Upper lobe of left lung (tissue), 6 donors: ENCODE results near the gene SP140. TPM values are rescaled to one million over a fixed set of nuclear protein-coding genes. Genes with fewer than 3 reads are reported as not detected.
"Not testable (repeated sequence)": the region's sequence is repeated elsewhere in the genome, so short reads cannot be mapped to it uniquely, and the experiment has no call there.

Experiments used
- ATAC-seq, 2 donors: fragments of 200-7000 bp; cut with Tn5 transposase; one replicate each; pipeline ENCODE4 v1.9.1; 2022; ENCODE audit warnings: mild to moderate bottlenecking in 2 of 2, moderate library complexity in 2 of 2; ENCODE audit not compliant: low FRiP score in 2 of 2
- DNase-seq, 2 donors: peaks; one replicate each; pipeline ENCODE4 v3.0.0-alpha.2; 2019 to 2020
- H3K27ac ChIP-seq, 4 donors: fragments of 200-600 bp; sonication (generic); one replicate each; pipeline ENCODE4 v1.5.1; 2016 to 2019
- H3K27me3 ChIP-seq, 4 donors: fragments of 200-600 bp; sonication (generic); one replicate each; pipeline ENCODE4 v1.5.1; 2017 to 2019
- H3K36me3 ChIP-seq, 4 donors: fragments of 200-600 bp; sonication (generic); one replicate each; pipeline ENCODE4 v1.5.1; 2016 to 2019
- H3K4me1 ChIP-seq, 4 donors: fragments of 200-600 bp; sonication (generic); one replicate each; pipeline ENCODE4 v1.5.1; 2018 to 2019
- H3K4me3 ChIP-seq, 4 donors: fragments of 200-600 bp; sonication (generic); one replicate each; pipeline ENCODE4 v1.5.1; 2017 to 2019; ENCODE audit warnings: mild to moderate bottlenecking in 2 of 4, moderate library complexity in 1 of 4
- H3K9me3 ChIP-seq, 4 donors: fragments of 200-600 bp; sonication (generic); one replicate each; pipeline ENCODE4 v1.5.1; 2018 to 2019
- EP300 ChIP-seq, 4 donors: sonication (generic); formaldehyde crosslinking; IDR thresholded peaks; one replicate each; pipeline ENCODE4 v1.5.1; 2017; ENCODE audit warnings: antibody characterized with exemption in 4 of 4, control low read depth in 2 of 4
- POLR2A ChIP-seq, 4 donors: fragments of 450-650 bp; IDR thresholded peaks; one replicate each; pipeline ENCODE4 v1.5.1; 2016 to 2017; ENCODE audit warnings: antibody characterized with exemption in 4 of 4, mild to moderate bottlenecking in 2 of 4
- POLR2AphosphoS5 ChIP-seq, 2 donors: sonication (generic); formaldehyde crosslinking; IDR thresholded peaks; one replicate each; pipeline ENCODE4 v1.5.1; 2017; ENCODE audit warnings: antibody characterized with exemption in 2 of 2
- WGBS, 2 donors: methylation state at CpG; one replicate each; pipeline ENCODE4 v1.1.5; 2017 to 2018; 5-methylcytosine and 5-hydroxymethylcytosine counted together
- total RNA-seq, 6 donors: library from RNA; depleted of rRNA in 4 of 6; stranded (reverse); fragments of >200 nt in 4 of 6; gene quantifications; one replicate each; pipeline versions ENCODE4 v1.1.0 to v1.2.1, GENCODE V29; 2016 to 2021
- TF ChIP-seq, protein P1 (sequence below), 6 experiments: fragments of 450-650 bp in 4 of 6; fragments of 200-600 bp in 2 of 6; sonication (generic) in 2 of 6; IDR thresholded peaks; one replicate each; pipeline ENCODE4 v1.5.1; 2016 to 2019; ENCODE audit warnings: antibody characterized with exemption in 6 of 6
- donor health status: DM: no; HTN: no; CAD: no; lungs with moderate emphysema.
- donor health status: DM: no; HTN: yes; CAD: no; lungs with severe emphysema.

SP140 gene
- total RNA-seq, 6 donors from 2014 or later, result 5.1 to 15.7 (median 9.7) TPM

DNA sequence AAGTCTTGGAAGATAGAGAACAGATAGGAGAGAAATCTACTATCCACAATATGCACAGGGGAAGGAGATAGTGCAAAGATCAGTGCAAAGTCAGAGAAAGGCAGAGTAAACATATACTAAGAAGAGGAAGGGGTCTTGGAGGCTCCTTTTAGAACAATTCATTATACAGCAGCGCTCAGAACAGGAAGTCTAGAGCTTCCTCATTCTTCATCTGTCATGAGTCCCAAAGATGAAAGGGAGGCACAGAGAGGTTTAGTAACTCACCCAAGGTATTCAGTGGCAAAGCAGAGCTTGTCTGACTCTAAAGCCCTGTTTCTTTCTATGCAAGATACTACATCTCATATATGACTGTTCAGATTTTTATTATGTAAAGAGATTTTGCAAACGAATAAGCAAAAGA lies 7.1 kb upstream of the SP140 start:
- H3K4me3 ChIP-seq, result peak overlapping the region in 2 of 4 donors; percentile 72 to 73
- H3K27me3 ChIP-seq, result no peaks in the 10 kb centered on the region
- H3K9me3 ChIP-seq, result no peaks in the 10 kb centered on the region
- H3K27ac ChIP-seq, result peak overlapping the region; percentile 30 to 90 (median 84)
- H3K36me3 ChIP-seq, result peaks cover 4 to 32% (median 24%) of the 10 kb centered on the region in 4 donors
- TF ChIP-seq POLR2A (IDR thresholded peaks at IDR 0.05) (no peak), EP300 (IDR thresholded peaks at IDR 0.05) (no peak), POLR2AphosphoS5 (IDR thresholded peaks at IDR 0.05) (no peak)
- TF ChIP-seq, protein P1, sequence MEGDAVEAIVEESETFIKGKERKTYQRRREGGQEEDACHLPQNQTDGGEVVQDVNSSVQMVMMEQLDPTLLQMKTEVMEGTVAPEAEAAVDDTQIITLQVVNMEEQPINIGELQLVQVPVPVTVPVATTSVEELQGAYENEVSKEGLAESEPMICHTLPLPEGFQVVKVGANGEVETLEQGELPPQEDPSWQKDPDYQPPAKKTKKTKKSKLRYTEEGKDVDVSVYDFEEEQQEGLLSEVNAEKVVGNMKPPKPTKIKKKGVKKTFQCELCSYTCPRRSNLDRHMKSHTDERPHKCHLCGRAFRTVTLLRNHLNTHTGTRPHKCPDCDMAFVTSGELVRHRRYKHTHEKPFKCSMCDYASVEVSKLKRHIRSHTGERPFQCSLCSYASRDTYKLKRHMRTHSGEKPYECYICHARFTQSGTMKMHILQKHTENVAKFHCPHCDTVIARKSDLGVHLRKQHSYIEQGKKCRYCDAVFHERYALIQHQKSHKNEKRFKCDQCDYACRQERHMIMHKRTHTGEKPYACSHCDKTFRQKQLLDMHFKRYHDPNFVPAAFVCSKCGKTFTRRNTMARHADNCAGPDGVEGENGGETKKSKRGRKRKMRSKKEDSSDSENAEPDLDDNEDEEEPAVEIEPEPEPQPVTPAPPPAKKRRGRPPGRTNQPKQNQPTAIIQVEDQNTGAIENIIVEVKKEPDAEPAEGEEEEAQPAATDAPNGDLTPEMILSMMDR (IDR thresholded peaks at IDR 0.05), result no peak
- DNase-seq (no peak), ATAC-seq (peak in 1 of 2 donors; percentile 53)
- WGBS, 2 donors, result 33 to 34% methylated on average over 2 of the region's 2 CpGs
- H3K4me1 ChIP-seq, result peaks cover 22 to 33% (median 29%) of the 10 kb centered on the region in 4 donors

DNA sequence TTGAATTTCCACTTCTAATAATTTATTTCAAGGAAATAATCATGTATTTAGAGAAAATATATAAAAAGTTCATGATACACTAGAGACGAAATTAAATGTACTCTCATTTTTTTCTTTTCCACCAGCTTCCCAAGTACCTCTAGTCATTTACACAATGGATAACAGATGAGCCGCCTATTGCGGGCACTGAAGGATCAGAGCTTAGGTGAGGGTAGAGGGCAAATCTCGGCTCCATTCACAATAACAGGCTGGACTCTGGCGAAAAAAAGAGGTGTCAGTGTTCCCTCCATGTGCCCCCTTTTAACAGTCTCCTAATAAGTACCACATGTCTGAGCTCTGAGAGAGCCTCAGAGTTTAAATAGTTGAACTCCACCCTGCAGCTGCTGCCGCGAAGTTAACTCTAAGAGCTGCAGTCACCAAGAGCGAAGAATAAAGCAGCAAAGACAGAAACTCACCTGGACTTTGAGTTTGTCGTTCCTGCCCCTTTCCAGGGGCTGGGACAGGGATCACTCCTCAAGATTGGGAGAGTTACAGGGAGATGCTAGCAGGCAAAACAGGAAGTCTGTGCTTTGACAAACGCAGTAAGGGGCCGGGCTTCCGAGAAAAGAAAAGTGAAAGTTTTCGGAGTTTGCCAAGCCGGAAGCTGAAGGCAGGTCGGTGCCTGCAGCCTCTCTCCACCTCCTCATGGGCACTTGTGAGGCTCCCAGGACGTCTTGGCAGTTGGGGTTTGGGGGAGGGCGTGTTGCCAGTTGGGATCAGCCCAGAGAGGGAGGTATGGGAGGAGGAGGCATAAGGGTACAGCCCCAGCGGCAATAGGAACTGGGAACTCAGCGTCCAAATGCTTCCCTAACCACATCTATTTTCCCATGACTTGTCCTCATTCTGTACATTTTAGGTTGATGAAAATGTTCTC lies 5.9 kb upstream of the SP140 start, which contains the start of gene SP110:
SP110 (minus strand) TSS at position 566 of the 913 bp plus-strand sequence. CDS start 3,057 bp downstream, outside the sequence.
- DNase-seq, result peak in 1 of 2 donors; percentile 93
- H3K4me1 ChIP-seq, result peaks cover 22 to 33% (median 30%) of the 10 kb centered on the region in 4 donors
- TF ChIP-seq, protein P1 (IDR thresholded peaks at IDR 0.05), result no peak
- TF ChIP-seq POLR2AphosphoS5 (IDR thresholded peaks at IDR 0.05) (peak; percentile 64 to 82), POLR2A (IDR thresholded peaks at IDR 0.05) (peak in 1 of 4 donors; percentile 63), EP300 (IDR thresholded peaks at IDR 0.05) (peak in 1 of 4 donors; percentile 2)
- H3K27ac ChIP-seq, result peak within 1 kb of the TSS; percentile 80 to 90 (median 84)
- peak within 1 kb of the TSS; percentile 58 to 76 (median 72) for H3K4me3 ChIP-seq
- WGBS, 2 donors, result 0 to 1% methylated on average over 19 of the region's 19 CpGs
- H3K9me3 ChIP-seq, result no peaks in the 10 kb centered on the region
- H3K27me3 ChIP-seq, result no peaks in the 10 kb centered on the region
- peak; percentile 95 to 96 for ATAC-seq
- H3K36me3 ChIP-seq, result peaks cover 2 to 19% (median 11%) of the 10 kb centered on the region in 4 donors

DNA sequence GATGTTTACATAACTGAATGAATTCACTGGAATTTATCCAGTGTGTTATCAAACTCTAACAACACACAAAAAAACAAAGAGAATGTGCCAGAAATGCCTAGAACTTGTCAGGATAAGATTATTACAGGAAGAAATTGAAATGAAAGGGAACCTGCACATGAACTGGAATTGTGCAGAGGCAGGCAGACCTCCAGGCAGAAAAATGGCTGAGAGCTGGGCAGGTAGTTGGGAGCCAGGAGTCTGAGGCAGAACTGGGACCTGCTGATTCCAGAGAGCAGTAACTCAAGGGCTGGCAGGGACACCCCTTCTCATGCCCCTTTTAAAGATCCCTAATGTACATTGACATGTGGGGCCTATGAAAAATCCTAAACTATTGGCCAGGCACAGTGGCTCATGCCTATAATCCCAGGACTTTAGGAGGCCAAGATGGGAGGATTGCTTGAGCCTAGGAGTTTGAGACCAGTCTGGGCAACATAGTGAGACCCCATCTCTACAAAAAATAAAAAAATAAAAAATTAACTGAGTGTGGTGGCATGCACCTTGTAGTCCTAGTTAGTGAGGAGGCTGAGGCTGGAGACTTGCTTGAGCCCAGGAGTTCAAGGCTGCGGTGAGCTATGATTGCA lies 5.1 kb upstream of the SP140 start:
- WGBS, 2 donors, result 90 to 95% methylated on average over 1 of the region's 1 CpG
- TF ChIP-seq POLR2A (IDR thresholded peaks at IDR 0.05), result no peak
- Histone ChIP-seq H3K36me3 (peaks cover 0 to 12% (median 8%) of the 10 kb centered on the region in 4 donors), H3K27ac (peak overlapping the region; percentile 80 to 90 (median 84)), H3K4me3 (peak overlapping the region; percentile 58 to 76 (median 72)), H3K27me3 (no peaks in the 10 kb centered on the region), H3K9me3 (no peaks in the 10 kb centered on the region), H3K4me1 (peaks cover 22 to 34% (median 32%) of the 10 kb centered on the region in 4 donors)
- ATAC-seq (peak in 1 of 2 donors; percentile 11), DNase-seq (no peak)

DNA sequence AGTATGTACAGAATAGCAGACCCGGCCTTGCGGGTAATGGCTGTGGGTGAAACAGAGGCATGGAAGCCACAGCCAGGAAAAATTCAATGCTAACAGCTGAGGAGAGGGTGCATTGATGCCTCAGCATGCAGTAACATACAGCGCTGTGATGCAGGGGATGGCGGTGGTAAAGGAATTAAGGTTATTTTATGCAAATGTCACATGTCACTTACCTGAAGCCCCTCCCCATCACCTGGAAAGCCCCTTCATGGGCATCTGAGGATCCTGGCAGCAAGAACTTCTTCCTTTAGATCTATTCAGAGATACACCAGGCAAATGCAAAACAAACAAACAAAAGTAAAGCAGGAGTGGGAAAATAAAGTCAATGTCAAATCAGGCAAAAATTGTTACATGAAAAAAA lies 4.0 kb upstream of the SP140 start:
- Histone ChIP-seq H3K4me3 (no peak overlapping the region), H3K4me1 (peaks cover 22 to 34% (median 31%) of the 10 kb centered on the region in 4 donors), H3K27me3 (no peaks in the 10 kb centered on the region), H3K36me3 (peaks cover 0 to 4% (median 2%) of the 10 kb centered on the region in 4 donors), H3K9me3 (no peaks in the 10 kb centered on the region), H3K27ac (no peak overlapping the region)
- ATAC-seq, result no peak
- no peak for TF ChIP-seq EP300 (IDR thresholded peaks at IDR 0.05)
- TF ChIP-seq POLR2AphosphoS5 (IDR thresholded peaks at IDR 0.05), result no peak
- 95 to 96% methylated on average over 4 of the region's 4 CpGs for WGBS, 2 donors
- DNase-seq, result no peak

DNA sequence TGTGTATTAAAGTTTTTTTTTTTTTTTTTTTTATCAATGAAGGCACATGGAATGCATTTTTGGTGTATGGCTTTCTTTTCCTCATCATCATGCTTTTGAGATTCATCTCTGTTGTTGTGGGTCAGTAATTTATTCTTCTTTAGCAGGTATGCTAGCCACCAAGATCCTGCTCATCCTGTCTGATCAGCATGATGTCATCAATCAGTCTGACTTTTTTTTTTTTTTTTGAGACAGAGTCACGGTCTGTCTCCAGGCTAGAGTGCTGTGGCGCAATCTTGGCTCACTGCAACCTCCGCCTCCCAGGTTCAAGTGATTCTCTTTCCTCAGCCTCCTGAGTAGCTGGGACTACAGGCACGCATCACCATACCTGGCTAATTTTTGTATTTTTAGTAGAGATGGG lies 2.7 kb upstream of the SP140 start:
- H3K9me3 ChIP-seq, H3K27ac ChIP-seq, H3K36me3 ChIP-seq, H3K4me3 ChIP-seq, H3K27me3 ChIP-seq, ATAC-seq: not testable (repeated sequence)
- DNase-seq, result peak in 1 of 2 donors; percentile 30
- H3K4me1 ChIP-seq, result peaks cover 20 to 29% (median 23%) of the 10 kb centered on the region in 4 donors
- WGBS, 2 donors, result 73 to 80% methylated on average over 4 of the region's 4 CpGs

DNA sequence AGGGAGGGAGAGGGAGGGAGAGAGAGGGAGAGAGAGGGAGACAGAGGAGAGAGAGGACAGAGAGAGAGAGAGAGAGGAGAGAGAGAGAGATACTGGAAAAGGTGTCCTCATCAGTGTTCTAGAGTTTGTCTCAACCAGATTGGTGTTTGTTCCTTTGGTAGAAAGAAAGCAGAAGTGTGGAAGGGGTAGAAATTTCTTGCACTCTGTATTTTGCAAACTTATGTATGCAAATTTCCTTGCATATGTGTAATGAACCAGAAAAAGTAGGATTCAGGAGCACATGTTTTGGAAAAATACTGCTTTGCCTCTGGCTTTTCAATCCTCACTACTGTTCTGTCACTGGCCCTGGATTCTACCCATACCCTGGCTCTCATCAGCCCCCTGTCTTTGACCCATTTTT lies 1.1 kb upstream of the SP140 start:
- TF ChIP-seq EP300 (IDR thresholded peaks at IDR 0.05) (no peak), POLR2A (IDR thresholded peaks at IDR 0.05) (no peak), POLR2AphosphoS5 (IDR thresholded peaks at IDR 0.05) (no peak)
- TF ChIP-seq, protein P1 (IDR thresholded peaks at IDR 0.05), result no peak
- H3K9me3 ChIP-seq, result no peaks in the 10 kb centered on the region
- no peaks in the 10 kb centered on the region for H3K36me3 ChIP-seq
- peaks cover 5 to 14% (median 8%) of the 10 kb centered on the region in 4 donors for H3K4me1 ChIP-seq
- no peak for DNase-seq
- H3K27me3 ChIP-seq, result no peaks in the 10 kb centered on the region
- no peak overlapping the region for H3K4me3 ChIP-seq
- ATAC-seq, result no peak
- peak overlapping the region in 2 of 4 donors; percentile 20 to 80 for H3K27ac ChIP-seq
